Neuronal stem cell (in vitro differentiated cells): ENCODE data around the gene ALDOC.

Experiments
- DNase-seq: peaks from one replicate; pipeline ENCODE4 v3.0.0-alpha.2; 2013; ENCODE audit warnings: low spot score
- H2AFZ ChIP-seq: one replicate; pipeline ENCODE4 v1.6.1; 2013; ENCODE audit warnings: mild to moderate bottlenecking, low read length, inconsistent platforms
- H2AK5ac ChIP-seq: 2 replicates; pipeline ENCODE4 v1.6.1; 2013; ENCODE audit warnings: low read depth, mild to moderate bottlenecking, inconsistent platforms, low read length, moderate library complexity, mixed read lengths
- H2BK120ac ChIP-seq: 2 replicates; pipeline ENCODE4 v1.6.1; 2013; ENCODE audit warnings: low read depth, mild to moderate bottlenecking, inconsistent platforms, low read length, moderate library complexity, mixed read lengths
- H2BK12ac ChIP-seq: one replicate; pipeline ENCODE4 v1.6.1; 2013; ENCODE audit warnings: low read length, inconsistent platforms
- H2BK15ac ChIP-seq: 2 replicates; pipeline ENCODE4 v1.6.1; 2013; ENCODE audit warnings: mild to moderate bottlenecking, low read length, inconsistent platforms, mixed read lengths
- H2BK5ac ChIP-seq: one replicate; pipeline ENCODE4 v1.6.1; 2013; ENCODE audit warnings: inconsistent platforms, mild to moderate bottlenecking, low read length, moderate library complexity
- H3K14ac ChIP-seq: one replicate; pipeline ENCODE4 v1.6.1; 2013; ENCODE audit warnings: low read length, inconsistent platforms
- H3K18ac ChIP-seq: 2 replicates; pipeline ENCODE4 v1.6.1; 2013; ENCODE audit warnings: low read length, inconsistent platforms
- H3K23ac ChIP-seq: 2 replicates; pipeline ENCODE4 v1.6.1; 2013; ENCODE audit warnings: low read depth, mild to moderate bottlenecking, mixed read lengths, low read length, inconsistent platforms; ENCODE audit not compliant: poor library complexity
- H3K27ac ChIP-seq: replicated peaks from 3 replicates; pipeline ENCODE4 v1.5.1; 2013; ENCODE audit warnings: low read length, inconsistent platforms
- H3K27me3 ChIP-seq, 3 experiments: 2 replicates each; pipeline ENCODE4 v1.6.1; 2013; ENCODE audit warnings: low read length in 3 of 3, mild to moderate bottlenecking in 2 of 3, inconsistent platforms in 1 of 3, low read depth in 1 of 3, mixed read lengths in 1 of 3, moderate library complexity in 1 of 3; ENCODE audit not compliant: control insufficient read depth in 3 of 3, insufficient read depth in 3 of 3
- H3K36me3 ChIP-seq, 2 donors: replicated peaks in 1 of 2; 2 replicates each; pipeline ENCODE4 v1.6.1; 2013; ENCODE audit warnings: low read length in 2 of 2; ENCODE audit not compliant: control insufficient read depth in 2 of 2, insufficient read depth in 2 of 2
- H3K4ac ChIP-seq: 2 replicates; pipeline ENCODE4 v1.6.1; 2013; ENCODE audit warnings: inconsistent platforms, mild to moderate bottlenecking, low read length, moderate library complexity
- H3K4me1 ChIP-seq, 2 donors: 1 replicate in 1 of 2; 2 replicates in 1 of 2; pipeline ENCODE4 v1.6.1; 2013; ENCODE audit warnings: low read length in 2 of 2, low read depth in 1 of 2; ENCODE audit not compliant: control insufficient read depth in 2 of 2, insufficient read depth in 1 of 2
- H3K4me2 ChIP-seq: one replicate; pipeline ENCODE4 v1.6.1; 2013; ENCODE audit warnings: mild to moderate bottlenecking, low read length, inconsistent platforms; ENCODE audit not compliant: insufficient read depth, poor library complexity, severe bottlenecking
- H3K4me3 ChIP-seq, 2 donors: 2 replicates each; pipeline ENCODE4 v1.5.1; 2013; ENCODE audit warnings: low read length in 2 of 2, mild to moderate bottlenecking in 2 of 2, inconsistent platforms in 1 of 2, moderate library complexity in 1 of 2
- H3K79me1 ChIP-seq: one replicate; pipeline ENCODE4 v1.6.1; 2013; ENCODE audit warnings: low read depth, mild to moderate bottlenecking, inconsistent platforms, low read length, moderate library complexity
- H3K9ac ChIP-seq: one replicate; pipeline ENCODE4 v1.6.1; 2013; ENCODE audit warnings: mild to moderate bottlenecking, low read depth, low read length, inconsistent platforms; ENCODE audit not compliant: poor library complexity
- H3K9me3 ChIP-seq, 2 donors: replicated peaks in 1 of 2; 2 replicates each; pipeline versions ENCODE3 to v1.6.1; 2013; ENCODE audit warnings: low read length in 2 of 2, mild to moderate bottlenecking in 2 of 2, inconsistent platforms in 1 of 2, low read depth in 1 of 2, mixed read lengths in 1 of 2, moderate library complexity in 1 of 2; ENCODE audit not compliant: control insufficient read depth in 2 of 2, insufficient read depth in 1 of 2
- H4K8ac ChIP-seq: one replicate; pipeline ENCODE4 v1.6.1; 2013; ENCODE audit warnings: low read depth, mild to moderate bottlenecking, inconsistent platforms, low read length, moderate library complexity
- H4K91ac ChIP-seq: one replicate; pipeline ENCODE4 v1.6.1; 2013; ENCODE audit warnings: low read length, low read depth, mild to moderate bottlenecking, inconsistent platforms; ENCODE audit not compliant: poor library complexity
- WGBS, 2 donors: extraction: QIAGEN DNeasy Blood & Tissue Kit; methylation state at CpG; one replicate each; pipeline ENCODE4 v1.1.7; 2013; ENCODE audit warnings: missing lambda C conversion rate in 2 of 2, mixed read lengths in 1 of 2; ENCODE audit not compliant: insufficient read length in 2 of 2, insufficient replicate concordance in 1 of 2; ENCODE audit errors: extremely low coverage in 2 of 2; 5-methylcytosine and 5-hydroxymethylcytosine counted together

ALDOC gene

GRCh38 chr17:28536532-28537218, 40.0 kb downstream of the ALDOC start:
- peaks cover 0 to 3% of the 10 kb centered on the region in 2 donors for H3K4me1 ChIP-seq
- H3K27ac ChIP-seq = no peak overlapping the region
- no CpG with 5 or more reads among the region's 9 CpGs for WGBS, 2 donors
- H3K79me1 ChIP-seq = no peaks in the 10 kb centered on the region
- H3K9ac ChIP-seq = no peak overlapping the region
- no peak overlapping the region for H2BK120ac ChIP-seq
- H2AFZ ChIP-seq = no peak overlapping the region
- no peak overlapping the region for H3K14ac ChIP-seq
- H3K4ac ChIP-seq = peak overlapping the region; percentile 2
- no peaks in the 10 kb centered on the region for H3K36me3 ChIP-seq
- no peak overlapping the region for H3K4me3 ChIP-seq
- H3K18ac ChIP-seq = peak overlapping the region; percentile 41
- peak overlapping the region; percentile 5 for H3K23ac ChIP-seq
- H4K91ac ChIP-seq = no peak overlapping the region
- no peak overlapping the region for H3K4me2 ChIP-seq
- no peak overlapping the region for H4K8ac ChIP-seq
- no peak overlapping the region for H2BK5ac ChIP-seq
- H3K9me3 ChIP-seq = no peaks in the 10 kb centered on the region
- no peak for DNase-seq
- H2AK5ac ChIP-seq = peak overlapping the region; percentile 71
- peaks cover 0 to 47% (median 0%) of the 10 kb centered on the region in 3 experiments for H3K27me3 ChIP-seq
- no peak overlapping the region for H2BK15ac ChIP-seq
- no peak overlapping the region for H2BK12ac ChIP-seq

- Histone ChIP-seq H3K18ac (peak overlapping the region; percentile 71), H2BK5ac (peak overlapping the region; percentile 48), H4K8ac (peak overlapping the region; percentile 23), H2BK120ac (no peak overlapping the region), H3K9me3 (no peaks in the 10 kb centered on the region), H3K9ac (no peak overlapping the region), H3K4ac (no peak overlapping the region), H2AK5ac (peak overlapping the region; percentile 75), H3K14ac (no peak overlapping the region), H3K23ac (no peak overlapping the region), H2BK12ac (no peak overlapping the region), H2AFZ (no peak overlapping the region), H3K27ac (no peak overlapping the region), H3K36me3 (no peaks in the 10 kb centered on the region), H3K4me3 (no peak overlapping the region), H4K91ac (no peak overlapping the region), H3K4me1 (peaks cover 0 to 6% of the 10 kb centered on the region in 2 donors), H3K27me3 (peaks cover 0 to 51% (median 0%) of the 10 kb centered on the region in 3 experiments), H2BK15ac (no peak overlapping the region), H3K4me2 (no peak overlapping the region), H3K79me1 (no peaks in the 10 kb centered on the region)
- no peak for DNase-seq
- no CpG with 5 or more reads among the region's 11 CpGs for WGBS, 2 donors
Measured at GRCh38 chr17:28534740-28535375, 41.8 kb downstream of the ALDOC start.

GRCh38 chr17:28533091-28533807, 43.4 kb downstream of the ALDOC start:
- no peaks in the 10 kb centered on the region for H3K79me1 ChIP-seq
- peak overlapping the region; percentile 20 for H2BK15ac ChIP-seq
- H3K9me3 ChIP-seq = no peaks in the 10 kb centered on the region
- H4K8ac ChIP-seq = peak overlapping the region; percentile 54
- H3K14ac ChIP-seq = no peak overlapping the region
- H2AFZ ChIP-seq = no peak overlapping the region
- H2BK12ac ChIP-seq = peak overlapping the region; percentile 89
- peak overlapping the region; percentile 54 for H2AK5ac ChIP-seq
- H3K23ac ChIP-seq = peak overlapping the region; percentile 45
- no peak overlapping the region for H2BK120ac ChIP-seq
- H3K9ac ChIP-seq = no peak overlapping the region
- peak overlapping the region; percentile 65 for H3K18ac ChIP-seq
- H3K4me1 ChIP-seq = peaks cover 5 to 9% of the 10 kb centered on the region in 2 donors
- H3K27ac ChIP-seq = no peak overlapping the region
- H3K27me3 ChIP-seq = peaks cover 0 to 48% (median 0%) of the 10 kb centered on the region in 3 experiments
- no peak for DNase-seq
- H3K36me3 ChIP-seq = no peaks in the 10 kb centered on the region
- no peak overlapping the region for H3K4ac ChIP-seq
- H4K91ac ChIP-seq = no peak overlapping the region
- no peak overlapping the region for H3K4me2 ChIP-seq
- H2BK5ac ChIP-seq = no peak overlapping the region
- no peak overlapping the region for H3K4me3 ChIP-seq
- WGBS, 2 donors = 100% methylated on average over 1 of the region's 16 CpGs; no CpG with 5 or more reads in 1 of the 2 donors
